Glomerular visceral epithelial cell (primary cell): ENCODE data around the gene TDRD6.

Experiments
- DNase-seq: peaks from one replicate; pipeline ENCODE4 v3.0.0-alpha.2; 2016; ENCODE audit errors: extremely low spot score

Gene TDRD6

DNA sequence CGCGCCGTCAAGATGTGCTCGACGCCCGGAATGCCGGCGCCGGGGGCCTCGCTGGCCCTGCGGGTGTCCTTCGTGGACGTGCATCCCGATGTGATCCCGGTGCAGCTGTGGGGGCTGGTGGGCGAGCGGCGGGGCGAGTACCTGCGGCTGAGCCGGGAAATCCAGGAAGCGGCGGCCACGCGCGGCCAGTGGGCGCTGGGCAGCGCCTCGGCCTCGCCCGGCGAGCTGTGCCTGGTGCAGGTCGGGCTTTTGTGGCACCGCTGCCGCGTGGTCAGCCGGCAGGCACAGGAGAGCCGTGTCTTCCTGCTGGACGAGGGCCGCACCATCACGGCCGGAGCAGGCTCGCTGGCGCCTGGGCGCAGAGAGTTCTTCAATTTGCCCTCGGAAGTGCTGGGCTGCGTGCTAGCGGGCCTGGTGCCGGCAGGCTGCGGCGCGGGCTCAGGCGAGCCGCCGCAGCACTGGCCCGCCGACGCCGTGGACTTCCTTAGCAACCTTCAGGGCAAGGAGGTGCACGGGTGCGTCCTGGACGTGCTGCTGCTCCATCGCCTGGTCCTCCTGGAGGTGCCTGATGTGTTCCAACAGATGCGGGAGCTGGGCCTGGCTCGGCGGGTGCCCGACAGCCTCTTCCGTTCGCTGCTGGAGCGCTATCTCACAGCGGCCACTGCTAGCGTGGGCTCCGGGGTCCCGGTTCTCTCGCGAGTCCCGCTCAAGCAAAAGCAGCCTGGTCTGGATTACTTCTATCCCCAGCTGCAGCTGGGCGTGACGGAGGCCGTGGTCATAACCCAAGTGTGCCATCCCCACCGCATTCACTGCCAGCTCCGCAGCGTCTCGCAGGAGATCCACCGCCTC, 656 bp downstream of the TDRD6 start:
- no peak for DNase-seq

DNA sequence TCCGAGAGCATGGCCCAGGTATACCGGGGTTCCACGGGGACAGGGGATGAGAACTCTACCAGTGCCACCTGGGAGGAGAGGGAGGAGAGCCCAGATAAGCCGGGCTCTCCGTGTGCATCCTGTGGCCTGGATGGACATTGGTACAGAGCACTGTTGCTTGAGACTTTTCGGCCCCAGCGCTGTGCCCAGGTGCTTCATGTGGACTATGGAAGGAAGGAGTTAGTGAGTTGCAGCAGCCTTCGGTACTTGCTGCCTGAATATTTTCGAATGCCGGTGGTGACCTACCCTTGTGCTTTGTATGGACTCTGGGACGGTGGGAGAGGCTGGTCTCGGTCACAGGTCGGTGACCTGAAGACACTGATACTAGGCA, 1.3 kb downstream of the TDRD6 start:
- DNase-seq: no peak

DNA sequence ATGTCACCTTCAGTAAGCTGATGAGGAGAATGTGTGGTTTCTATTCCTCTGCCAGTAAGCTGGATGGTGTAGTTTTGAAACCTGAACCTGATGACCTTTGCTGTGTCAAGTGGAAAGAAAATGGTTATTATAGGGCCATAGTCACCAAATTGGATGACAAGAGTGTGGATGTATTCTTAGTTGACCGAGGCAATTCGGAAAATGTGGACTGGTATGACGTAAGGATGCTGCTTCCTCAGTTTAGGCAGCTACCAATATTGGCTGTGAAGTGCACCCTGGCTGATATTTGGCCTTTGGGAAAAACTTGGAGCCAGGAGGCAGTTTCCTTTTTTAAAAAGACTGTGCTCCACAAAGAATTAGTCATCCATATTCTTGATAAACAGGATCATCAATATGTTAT, 2.0 kb downstream of the TDRD6 start:
- DNase-seq: no peak

DNA sequence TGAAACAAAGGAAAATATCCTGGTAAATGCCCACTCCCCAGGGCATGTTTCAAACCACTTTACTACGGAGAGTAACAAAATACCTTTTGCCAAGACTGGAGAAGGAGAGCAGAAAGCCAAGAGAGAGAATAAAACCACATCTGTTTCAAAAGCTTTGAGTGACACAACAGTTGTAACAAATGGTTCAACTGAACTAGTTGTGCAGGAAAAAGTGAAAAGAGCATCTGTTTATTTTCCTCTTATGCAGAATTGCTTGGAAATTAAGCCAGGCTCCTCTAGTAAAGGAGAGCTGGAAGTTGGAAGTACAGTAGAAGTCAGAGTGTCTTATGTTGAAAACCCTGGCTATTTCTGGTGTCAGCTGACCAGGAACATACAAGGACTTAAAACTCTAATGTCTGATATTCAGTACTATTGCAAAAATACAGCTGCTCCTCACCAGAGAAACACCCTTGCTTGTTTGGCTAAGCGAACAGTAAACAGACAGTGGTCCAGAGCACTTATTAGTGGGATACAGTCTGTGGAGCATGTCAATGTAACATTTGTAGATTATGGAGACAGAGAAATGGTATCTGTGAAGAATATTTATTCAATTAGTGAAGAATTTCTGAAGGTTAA, 2.6 kb downstream of the TDRD6 start:
- DNase-seq: no peak

DNA sequence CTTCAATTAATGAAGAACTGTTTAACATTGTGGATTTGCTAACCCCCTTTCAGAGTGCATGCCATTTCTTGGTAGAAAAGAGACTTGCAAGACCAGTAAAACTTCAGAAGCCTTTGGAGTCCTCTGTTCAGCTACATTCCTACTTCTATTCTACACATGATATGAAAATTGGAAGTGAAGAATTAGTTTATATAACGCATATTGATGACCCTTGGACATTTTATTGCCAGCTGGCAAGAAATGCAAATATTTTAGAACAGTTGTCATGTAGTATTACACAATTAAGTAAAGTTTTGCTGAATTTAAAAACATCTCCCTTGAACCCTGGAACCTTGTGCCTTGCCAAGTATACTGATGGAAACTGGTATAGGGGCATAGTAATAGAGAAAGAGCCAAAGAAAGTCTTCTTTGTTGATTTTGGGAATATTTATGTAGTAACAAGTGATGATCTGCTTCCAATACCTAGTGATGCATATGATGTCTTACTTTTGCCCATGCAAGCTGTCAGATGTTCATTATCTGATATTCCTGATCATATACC, 3.3 kb downstream of the TDRD6 start:
- DNase-seq: no peak

DNA sequence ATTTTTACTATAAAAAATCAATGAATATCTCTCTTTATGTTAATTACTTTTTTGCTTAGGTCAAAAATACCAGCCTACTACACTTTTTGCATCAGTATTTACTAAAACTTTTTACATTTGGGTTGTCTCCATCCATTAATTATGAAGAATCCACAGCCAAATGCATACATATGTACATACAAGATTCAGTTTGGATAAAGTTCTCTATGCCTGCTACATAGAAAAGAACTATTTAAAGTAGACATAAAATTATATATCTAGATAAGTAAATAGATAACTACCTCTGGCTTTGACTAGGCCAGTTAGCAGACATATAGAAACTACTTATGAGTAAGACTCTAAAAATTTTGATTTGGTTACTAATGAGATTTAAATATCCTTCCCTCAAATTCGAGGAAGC, 12.3 kb downstream of the TDRD6 start:
- no peak for DNase-seq

DNA sequence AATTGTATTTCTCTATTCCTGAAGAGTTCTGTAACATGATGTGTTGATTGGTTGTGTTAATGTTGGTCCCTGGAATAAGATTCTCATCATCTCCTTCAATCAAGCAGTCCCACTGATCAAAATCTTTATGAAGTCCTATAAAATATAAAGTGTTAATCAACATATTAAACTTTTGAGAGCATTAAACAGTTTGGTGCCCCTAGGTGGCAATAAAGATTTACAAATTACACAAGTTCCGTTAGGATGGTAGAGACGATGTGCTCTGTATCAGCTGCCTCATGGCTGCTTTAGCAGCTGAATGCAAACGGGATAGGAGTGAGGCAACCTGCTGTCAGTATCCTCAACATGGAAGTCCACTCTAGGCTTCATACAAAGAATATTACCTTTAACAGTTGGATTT, 16.9 kb downstream of the TDRD6 start:
- DNase-seq: peak; percentile 7

DNA sequence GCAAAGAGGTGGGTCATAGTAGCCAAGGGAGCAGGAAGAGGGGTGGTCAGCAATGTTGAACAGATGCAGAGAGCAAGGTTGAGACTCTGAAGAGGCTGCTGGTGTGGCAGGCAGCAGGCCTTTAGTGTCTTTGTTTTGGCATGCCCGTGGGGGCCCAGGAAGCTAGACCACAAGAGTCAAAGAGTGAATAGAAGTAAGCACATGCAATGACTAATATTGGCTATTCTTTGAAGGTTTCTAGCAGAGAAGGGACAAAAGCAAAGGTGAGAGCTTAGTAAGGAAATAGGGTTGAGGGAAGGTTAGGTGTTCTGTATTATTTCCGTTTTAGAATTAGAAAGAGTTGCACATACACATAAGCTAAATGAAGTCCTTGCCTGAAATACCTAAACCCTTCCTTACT, 18.8 kb downstream of the TDRD6 start:
- no peak for DNase-seq

DNA sequence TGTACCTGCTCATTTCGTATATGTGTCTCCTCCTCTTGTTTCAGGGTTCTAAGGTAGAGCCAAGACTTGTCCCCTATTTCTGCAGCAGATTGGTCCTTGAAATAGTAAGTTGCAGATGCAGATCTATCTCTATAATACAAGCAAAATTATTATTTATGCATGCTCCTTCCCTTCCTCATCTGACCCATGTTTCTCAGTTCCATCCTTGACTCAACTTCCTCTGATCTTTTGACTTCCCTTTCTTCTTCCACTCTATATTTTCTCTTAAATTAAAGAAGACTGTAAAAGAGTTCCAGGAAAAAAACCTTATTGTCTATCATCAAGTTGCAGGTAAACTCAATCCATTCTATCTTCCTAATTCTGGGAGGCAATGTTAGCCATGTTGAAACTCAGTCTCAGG, 23.8 kb downstream of the TDRD6 start:
- no peak for DNase-seq

DNA sequence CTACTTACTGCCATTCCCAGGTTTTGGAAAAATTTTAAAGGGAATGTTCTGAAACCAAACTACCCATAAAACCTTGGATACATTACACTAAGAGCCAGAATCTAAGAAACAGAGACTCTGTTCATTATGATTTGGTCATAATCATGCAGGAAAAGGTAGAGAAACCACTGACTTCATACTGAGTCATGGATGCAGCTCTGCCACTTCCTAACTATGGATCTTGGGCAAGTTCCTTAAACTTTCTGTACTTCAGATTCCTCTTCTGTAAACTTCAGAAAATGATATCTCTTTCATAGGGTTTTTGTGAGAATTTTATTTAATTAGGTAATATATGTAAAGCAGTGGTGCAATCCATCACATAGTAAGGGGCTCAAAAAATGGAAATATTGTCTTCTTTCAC, 27.5 kb downstream of the TDRD6 start:
- DNase-seq: no peak

DNA sequence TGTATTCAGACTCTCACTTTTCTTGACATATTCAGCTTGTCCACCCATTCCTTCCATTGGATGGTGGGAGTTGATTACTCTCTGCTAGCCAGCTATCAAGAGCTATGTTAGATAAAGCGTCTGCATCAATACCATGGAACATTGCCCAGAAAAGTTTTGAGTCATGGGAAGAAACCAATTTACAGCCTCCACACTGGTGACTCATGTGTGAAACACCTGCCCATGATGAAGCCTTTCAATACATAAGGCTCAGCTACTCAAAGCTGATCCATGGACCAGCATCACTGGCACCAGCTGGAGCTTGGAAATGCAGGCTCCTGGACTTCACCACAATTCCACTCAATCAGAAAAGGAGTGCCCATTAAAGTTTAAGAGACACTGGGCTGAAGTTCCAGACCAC, 31.4 kb downstream of the TDRD6 start:
- DNase-seq: peak; percentile 28

DNA sequence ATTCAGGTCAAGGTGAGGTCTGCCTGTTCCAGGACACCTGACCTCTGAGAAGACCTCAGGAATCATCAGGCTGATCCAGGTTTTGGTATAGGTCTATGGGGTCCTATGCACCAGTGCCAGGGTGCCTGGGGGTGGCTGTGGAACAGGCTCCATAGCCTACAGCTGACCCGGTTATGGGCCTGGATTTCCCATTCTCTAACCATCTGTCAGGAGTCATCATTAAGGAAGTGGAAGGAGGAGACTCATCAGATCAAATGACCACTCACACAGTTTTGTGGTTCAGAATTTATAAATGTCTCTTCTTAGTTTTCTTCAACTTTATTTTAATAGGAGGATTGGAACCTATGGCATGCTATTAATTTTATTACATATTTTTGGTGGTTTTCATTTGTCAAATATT, 32.7 kb downstream of the TDRD6 start:
- DNase-seq: no peak

DNA sequence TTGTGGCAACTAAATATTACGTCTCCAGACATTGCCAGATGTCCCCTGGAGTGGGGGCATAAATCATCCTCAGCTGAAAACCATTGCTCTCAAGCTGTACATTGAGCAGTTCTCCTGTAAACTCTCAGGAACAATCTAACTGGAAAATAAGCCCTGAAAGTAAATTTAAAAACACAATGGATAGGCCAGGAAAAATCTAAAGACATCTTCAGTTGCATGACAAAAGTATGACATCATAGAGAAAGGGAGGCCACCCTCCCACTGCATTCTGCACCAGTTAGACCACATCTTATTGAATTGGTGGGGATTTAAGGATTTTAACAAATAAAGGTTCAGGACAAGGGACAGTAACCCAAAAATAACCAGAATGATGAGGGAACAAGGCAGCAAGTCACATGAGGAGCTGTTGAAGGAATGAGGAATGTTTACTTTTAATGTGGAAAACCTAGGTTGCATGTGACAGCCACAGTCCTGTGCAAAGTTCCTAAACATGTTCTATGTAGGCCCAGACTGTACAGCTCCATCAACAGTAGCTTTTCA, 42.2 kb downstream of the TDRD6 start:
- no peak for DNase-seq

DNA sequence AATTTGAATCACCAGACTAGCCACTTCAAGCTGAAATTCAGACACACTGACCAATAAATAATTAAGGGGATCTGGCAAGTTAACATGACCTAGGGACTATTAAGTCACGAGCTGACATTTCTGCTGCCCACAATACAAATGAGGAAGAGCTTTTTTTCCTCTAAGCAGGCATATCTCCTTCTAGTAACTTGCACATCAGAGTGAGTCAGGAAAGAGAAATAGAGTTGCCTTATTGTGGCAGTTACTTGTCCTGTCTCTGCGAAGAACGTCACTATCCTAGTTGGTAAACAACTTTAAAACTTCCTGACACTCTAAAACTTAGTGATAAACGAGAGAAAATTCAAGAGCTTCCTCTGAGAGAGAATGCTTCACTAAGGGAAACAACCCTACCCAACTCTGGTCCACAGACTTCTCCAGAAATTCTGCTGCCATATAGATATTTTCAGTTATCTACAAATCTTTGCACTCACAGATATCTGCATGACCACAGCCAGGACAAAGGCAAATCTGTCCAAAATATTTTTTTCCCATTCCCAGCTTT, 43.3 kb downstream of the TDRD6 start:
- no peak for DNase-seq

DNA sequence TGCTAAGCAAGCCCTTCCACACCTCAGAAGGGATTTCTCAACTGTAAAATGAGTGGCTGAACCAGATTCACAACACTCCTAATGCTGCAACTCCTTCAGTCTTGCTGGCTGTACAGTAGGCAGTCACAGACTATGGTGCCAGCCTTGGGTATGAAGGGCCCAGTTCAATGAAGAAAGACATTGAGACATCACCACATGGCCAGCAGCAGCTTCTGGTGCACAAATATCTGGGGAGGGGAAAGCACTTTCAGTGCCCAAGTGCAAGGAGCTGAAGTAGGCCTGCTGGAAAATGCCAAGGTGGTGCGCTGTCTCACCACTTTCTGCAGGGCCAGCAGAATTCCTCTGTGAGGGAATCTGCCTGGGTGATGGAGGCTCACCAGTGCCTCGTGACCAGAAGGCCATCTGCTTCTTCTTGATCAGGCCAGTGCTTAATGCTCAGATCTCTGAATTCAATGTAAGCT, 45.7 kb downstream of the TDRD6 start:
- no peak for DNase-seq

DNA sequence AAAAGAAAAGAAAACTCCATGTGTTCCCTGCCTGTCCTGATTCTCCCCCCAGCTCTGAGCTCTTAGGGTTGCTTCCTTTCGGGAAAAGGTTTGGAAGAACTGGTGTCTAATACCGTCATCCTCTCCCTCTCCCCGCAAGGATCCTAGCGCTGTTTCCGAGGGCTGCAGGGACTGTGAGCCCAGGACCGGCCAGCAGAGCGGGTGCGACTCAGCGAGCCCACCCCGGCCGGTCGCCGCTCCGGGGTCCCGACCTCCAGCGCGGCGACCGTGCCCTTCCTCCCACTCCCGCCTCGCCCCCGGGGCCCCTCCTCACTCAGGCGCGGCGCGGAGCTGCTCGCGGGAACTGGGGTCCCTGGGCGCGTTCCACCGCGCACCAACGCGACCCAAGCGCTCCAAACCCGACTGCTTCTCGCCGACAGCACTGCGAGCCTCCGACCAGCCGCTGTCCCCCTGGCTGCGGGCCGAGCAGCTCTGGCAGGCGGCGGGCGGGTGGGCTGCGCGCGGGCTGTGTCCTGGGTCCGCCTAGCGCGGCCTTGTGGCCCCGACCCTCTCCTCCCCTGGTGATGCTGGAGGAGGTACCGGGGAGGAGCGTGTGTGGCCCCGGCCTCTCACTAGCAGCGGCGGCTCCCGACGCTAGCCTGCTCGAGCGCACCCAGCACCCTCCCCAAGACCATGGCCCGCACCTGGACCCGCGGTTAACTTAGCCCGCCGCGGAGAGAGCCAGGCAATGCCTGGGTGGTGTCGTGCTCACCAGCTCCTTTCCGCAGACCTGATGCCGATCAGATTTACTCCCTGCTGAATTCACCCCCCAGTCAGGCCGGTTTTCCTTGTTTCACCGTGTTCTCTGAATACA, 47.4 kb downstream of the TDRD6 start, which contains the start of gene PLA2G7:
TSS of gene PLA2G7 (minus strand) at position 509 of the 853 bp plus-strand sequence. CDS start 12,484 bp downstream, outside the sequence.
- DNase-seq: no peak

DNA sequence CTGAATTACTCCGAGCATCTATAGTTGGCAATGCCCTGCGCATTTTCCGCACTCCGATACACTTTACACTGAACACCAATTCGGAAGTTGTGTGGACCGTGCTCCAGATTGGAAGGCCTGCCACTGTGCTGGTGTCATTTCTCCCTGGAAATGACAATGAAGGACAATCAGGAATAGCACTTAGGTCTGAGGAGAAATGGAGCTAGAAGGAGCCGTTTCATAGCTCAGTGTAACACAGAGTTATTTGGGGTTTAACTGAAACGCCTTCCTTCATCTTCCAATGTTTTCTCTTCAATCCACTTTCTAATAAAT, 48.0 kb downstream of the TDRD6 start:
- no peak for DNase-seq

DNA sequence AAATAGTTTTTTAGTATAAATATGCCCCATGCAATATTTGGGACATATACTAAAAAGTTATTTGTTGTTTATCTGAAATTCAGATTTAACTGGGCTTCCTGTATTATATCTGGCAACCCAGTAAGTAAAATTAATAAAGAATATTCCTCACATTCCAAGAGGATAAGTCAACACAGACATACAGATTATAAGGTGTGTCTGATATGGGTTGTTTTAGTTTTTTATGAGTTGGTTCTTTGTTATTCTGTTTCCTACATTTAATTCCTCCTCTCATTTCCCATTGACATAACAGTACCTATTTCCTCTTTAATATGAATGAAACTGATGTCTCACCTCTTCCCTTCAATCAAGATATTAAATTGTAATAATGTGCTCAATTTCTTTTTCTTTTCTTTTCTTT, 49.2 kb downstream of the TDRD6 start:
- no peak for DNase-seq

DNA sequence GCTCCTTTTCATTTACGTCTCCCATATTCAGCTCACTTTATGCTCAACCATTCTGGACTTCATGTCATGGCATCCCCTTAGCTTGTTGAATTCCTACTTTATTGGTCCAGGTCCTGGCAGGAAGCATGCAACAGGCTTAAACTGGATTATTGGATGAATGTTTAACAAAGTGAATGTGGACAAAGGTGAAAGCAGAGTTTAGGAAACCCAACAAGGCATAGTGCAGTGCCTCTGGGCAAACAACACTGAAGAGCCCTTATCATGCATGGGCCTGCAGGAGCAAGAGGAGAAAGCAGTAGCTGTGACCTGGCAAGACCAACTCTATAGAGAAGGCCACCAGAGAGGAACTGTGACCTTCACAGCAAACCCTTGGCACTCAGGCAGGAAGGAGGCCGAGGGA, 53.8 kb downstream of the TDRD6 start:
- DNase-seq: no peak

DNA sequence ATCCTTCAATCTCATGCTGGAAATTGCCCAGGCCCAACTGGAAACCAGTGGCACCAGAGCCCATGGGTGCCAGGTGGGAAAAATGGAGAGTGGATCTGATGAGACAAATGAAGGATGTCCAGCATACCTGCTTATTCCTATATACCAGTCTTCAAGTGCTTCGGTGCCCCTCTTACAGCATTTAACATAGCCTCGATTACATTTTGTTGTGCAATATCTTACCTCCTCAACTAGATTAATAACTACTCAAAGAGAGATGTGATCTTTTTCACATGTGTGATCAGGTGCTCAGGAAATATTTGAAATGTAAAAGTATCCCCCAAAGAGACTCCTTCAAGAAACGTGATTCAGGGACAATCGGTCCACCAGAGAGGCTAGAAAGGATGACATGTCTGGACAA, 54.2 kb downstream of the TDRD6 start:
- no peak for DNase-seq

DNA sequence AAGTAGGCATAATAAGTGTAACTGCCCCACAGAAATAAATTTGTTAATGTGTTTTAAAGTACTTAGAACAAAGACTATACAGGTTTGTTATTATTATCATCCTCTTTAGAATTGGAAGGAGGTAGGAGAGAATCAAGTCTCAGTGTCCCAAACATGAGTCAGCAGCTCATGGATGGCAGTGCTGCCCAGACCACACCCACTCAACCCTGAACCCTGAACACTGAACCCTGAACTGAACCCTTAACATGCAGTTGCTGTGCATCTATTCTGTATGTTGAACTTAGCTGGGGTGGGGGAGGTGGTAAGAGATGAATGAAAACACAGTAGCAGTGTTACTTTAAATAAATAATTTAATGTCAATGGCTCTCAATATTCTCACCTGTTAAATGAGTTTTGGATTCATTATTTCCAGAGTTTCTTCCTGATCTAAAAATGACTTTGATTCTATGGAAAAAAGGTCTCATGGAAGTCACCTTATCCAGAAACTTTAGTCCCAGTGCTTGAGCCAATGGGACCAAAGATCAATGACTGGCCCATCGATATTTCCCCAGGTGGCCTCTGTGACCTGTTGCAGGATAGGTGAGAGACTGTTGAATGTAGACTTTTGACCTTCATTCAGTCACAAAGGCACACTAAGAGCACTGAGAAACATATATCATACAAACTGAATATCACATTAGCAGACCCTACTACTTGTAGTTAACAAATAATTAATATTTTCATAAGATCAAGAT, 55.9 kb downstream of the TDRD6 start:
- no peak for DNase-seq
